Neural progenitor cell (in vitro differentiated cells): ENCODE results near the gene DMPK.

Source experiments
- CTCF ChIP-seq: fragments of 200-600 bp; sonication (generic); IDR thresholded peaks from 2 replicates; pipeline ENCODE4 v1.5.1; 2017; ENCODE audit warnings: antibody characterized with exemption, mild to moderate bottlenecking
- EZH2 ChIP-seq: fragments of 200-600 bp; sonication (generic); IDR thresholded peaks from 2 replicates; pipeline ENCODE4 v1.6.1; 2017; ENCODE audit warnings: antibody characterized with exemption, mild to moderate bottlenecking, moderate library complexity

- TF ChIP-seq CTCF: no peak
- TF ChIP-seq EZH2: no peak
These were observed 2.2 kb downstream of the DMPK start for GRCh38 chr19:45780146-45780447.
